Measurements from ENCODE around the gene KDM2A. TPM values are rescaled to one million over a fixed set of nuclear protein-coding genes. Genes with fewer than 3 reads are reported as not detected.
"Not testable (repeated sequence)": the region's sequence is repeated elsewhere in the genome, so short reads cannot be mapped to it uniquely, and the experiment has no call there.

The KDM2A gene
- total RNA-seq, 2 donors from 2014 or later: 62.3 to 71.9 TPM

- ATAC-seq (no peak), DNase-seq (no peak)
- intact Hi-C loops (cut with DNase I, micrococcal nuclease): no loop called here
Observed at GRCh38 chr11:67204822-67205221, 85.8 kb downstream of the KDM2A start.

DNA sequence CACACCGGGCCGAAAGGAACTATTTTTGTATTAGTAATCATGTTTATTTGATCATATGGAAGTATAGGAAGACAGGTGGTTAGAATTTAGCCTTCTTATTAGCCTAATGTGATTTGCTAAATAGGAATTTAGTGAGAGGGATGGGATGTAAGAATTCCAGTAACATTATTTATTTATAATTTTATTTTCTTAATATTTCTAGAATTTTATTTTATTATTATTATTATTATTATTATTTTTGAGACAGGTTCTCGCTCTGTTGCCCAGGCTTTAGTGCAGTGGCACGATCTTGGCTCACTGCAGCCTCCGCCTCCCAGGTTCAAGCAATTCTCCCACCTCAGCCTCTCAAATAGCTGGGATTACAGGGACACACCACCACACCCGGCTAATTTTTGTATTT, 90.2 kb downstream of the KDM2A start:
- DNase-seq; intact Hi-C loops (cut with DNase I, micrococcal nuclease); ATAC-seq: not testable (repeated sequence)

GRCh38 chr11:67211656-67212436, 92.8 kb downstream of the KDM2A start:
- intact Hi-C loops (cut with DNase I, micrococcal nuclease): no loop called here
- no peak for ATAC-seq
- DNase-seq: no peak

DNA sequence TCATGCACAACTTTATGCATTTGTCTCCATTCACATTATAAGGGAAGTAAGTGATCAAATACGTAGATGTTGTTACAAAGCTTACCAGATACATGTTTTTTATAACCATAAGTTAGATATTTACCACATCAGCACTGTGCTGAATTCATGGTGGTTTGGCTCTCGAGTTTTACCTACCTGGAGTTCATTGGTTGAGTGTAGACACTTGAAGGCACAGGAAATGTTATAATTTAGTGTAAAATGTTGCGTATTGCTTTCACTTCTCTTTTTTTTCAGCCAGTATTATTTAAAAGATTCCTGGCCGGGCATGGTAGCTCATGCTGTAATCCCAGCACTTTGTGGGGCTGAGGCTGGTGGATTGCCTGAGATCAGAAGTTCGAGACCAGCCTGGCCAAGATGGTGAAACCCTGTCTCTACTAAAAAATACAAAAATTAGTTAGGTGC, 94.1 kb downstream of the KDM2A start:
- ATAC-seq (no peak), DNase-seq (no peak)
- intact Hi-C loops (cut with DNase I, micrococcal nuclease): no loop called here

DNA sequence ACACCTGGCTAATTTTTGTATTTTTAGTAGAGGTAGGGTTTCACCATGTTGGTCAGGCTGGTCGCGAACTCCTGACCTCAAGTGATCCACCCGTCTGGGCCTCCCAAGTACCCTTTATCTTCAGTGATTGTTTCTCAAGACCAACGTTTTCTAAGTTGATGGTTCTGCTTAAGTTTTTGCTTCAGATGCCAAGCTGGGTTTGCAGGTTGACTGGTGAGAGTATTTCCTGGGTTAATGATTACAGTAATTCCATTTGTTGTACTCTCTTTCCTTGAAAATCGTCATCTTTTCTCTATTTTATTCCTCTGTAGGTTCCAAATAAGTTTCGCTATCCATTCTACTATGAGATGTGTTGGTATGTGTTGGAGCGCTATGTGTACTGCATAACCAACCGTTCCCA, 108.7 kb downstream of the KDM2A start:
- DNase-seq (no peak), ATAC-seq (no peak)
- intact Hi-C loops (cut with DNase I, micrococcal nuclease): no loop called here

DNA sequence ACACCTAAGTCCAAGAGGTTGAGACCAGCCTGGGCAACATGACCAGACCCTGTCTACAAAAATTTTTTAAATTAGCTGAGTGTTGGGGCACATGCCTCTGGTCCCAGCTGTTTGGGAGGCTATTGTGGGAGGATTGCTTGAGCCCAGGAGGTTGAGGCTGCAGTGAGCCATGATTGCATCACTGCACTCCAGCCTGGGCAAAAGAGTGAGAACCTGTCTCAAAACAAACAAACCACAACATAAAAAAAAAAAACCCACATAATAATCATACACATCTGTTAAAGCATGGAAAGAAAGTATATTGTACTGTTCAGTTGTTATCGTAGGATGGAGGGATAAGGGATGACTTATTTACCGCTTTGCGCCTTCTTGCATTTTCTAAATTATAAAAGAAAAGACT, 111.3 kb downstream of the KDM2A start:
- DNase-seq (no peak), ATAC-seq (no peak)
- intact Hi-C loops (cut with DNase I, micrococcal nuclease): no loop called here

DNA sequence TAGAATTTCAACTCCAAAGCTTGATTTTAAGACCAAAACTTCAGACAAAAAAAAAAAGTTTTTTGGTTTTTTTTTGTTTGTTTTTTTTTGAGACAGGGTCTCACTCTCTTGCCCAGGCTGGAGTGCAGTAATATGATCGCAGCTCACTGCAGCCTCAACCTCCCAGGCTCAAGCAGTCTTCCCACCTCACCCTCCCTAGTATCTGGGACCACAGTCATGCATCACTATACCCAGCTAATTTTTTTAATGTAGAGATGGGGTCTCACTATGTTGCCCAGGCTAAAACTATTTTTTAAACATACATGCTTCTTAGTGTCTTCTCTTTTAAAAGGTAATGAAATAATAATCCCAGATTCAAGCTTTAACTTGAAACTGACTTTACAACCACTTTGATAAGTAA, 111.8 kb downstream of the KDM2A start:
- intact Hi-C loops (cut with DNase I, micrococcal nuclease): no loop called here
- DNase-seq (no peak), ATAC-seq (no peak)

GRCh38 chr11:67233584-67234190, 114.6 kb downstream of the KDM2A start:
- intact Hi-C loops (cut with DNase I, micrococcal nuclease): no loop called here
- DNase-seq (no peak), ATAC-seq (no peak)

- ATAC-seq; intact Hi-C loops (cut with DNase I, micrococcal nuclease); DNase-seq: not testable (repeated sequence)
Observed at GRCh38 chr11:67234571-67234970, 115.5 kb downstream of the KDM2A start.

GRCh38 chr11:67237574-67237973, 118.5 kb downstream of the KDM2A start:
- no peak for DNase-seq
- intact Hi-C loops (cut with DNase I, micrococcal nuclease): no loop called here

GRCh38 chr11:67238894-67239782, 120.1 kb downstream of the KDM2A start:
- no peak for DNase-seq
- no peak for ATAC-seq
- intact Hi-C loops (cut with DNase I, micrococcal nuclease): no loop called here

More at GRCh38 chr11:67237574-67237973, 118.5 kb downstream of the KDM2A start:
- ATAC-seq: no peak

GRCh38 chr11:67239783-67240575, 120.9 kb downstream of the KDM2A start:
- peak; percentile 94 to 99 for DNase-seq
- ATAC-seq: peak; percentile 89
- intact Hi-C loops (cut with DNase I, micrococcal nuclease): no loop called here

DNA sequence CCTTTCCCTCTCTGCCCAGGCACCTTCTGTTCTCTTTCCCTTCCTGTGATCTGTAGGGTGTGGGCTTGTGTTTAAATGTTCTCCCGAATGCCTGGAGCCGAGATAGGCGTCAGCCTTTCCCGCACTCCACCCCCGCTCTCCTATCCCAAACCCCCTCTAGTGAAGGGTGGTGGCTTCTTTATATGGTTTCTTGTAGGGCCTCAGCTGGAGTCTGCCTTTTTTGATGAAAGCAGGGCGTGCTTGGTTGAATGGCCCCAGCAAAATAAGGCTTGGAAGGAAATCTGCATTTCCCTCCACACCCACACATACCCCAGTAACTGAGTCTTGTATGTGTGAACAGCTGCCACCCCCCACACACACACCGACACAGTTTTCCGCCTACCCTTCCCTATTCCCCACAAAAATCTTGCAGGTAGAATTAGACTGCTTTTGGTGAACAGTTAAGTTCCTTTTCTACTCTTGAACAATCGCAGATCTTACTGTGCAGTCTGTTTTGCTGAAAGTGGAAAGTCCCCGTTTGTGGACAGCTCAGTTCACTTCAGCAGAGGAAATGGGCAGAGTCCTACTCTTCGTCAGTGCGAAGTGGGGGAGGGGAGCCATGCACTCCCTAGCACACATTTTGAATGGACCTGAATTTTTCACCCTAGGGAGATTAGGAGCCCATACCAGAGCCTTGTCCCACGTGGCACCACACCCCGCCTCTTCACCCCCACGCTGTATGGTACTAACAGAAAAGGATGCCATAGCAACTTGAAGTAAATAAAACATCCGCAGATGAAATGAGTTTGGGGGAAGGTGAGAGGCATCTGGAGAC, 121.7 kb downstream of the KDM2A start:
- intact Hi-C loops (cut with DNase I, micrococcal nuclease): no loop called here
- ATAC-seq: peak; percentile 46
- peak; percentile 73 to 86 for DNase-seq

DNA sequence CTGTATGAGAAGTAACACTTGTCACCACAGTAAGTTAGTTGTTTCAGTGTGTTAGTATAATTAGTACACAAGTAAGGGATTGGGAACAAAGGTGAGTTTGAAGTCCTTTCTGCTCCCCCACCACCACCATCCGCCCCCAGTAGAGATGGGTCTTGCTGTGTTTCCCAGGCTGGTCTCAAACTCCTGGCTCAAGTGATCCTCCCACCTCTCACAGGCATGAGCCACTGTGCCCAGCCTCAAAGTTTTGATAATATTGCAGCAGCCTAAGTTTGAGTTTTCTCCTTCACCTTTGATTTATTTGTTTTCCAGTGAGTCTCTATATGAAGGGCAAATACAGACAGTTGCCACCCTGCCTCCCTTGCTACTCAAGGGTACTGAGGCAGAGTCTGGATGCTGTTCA, 123.5 kb downstream of the KDM2A start:
- DNase-seq: no peak
- intact Hi-C loops (cut with DNase I, micrococcal nuclease): no loop called here

GRCh38 chr11:67243051-67243450, 124.0 kb downstream of the KDM2A start:
- intact Hi-C loops (cut with DNase I, micrococcal nuclease): no loop called here
- ATAC-seq: no peak
- DNase-seq: no peak

More for the DNA sequence above, 123.5 kb downstream of the KDM2A start:
- ATAC-seq: no peak

- intact Hi-C loops (cut with DNase I, micrococcal nuclease): no loop called here
- DNase-seq (no peak), ATAC-seq (no peak)
Observed at GRCh38 chr11:67245046-67245445, 126.0 kb downstream of the KDM2A start.

DNA sequence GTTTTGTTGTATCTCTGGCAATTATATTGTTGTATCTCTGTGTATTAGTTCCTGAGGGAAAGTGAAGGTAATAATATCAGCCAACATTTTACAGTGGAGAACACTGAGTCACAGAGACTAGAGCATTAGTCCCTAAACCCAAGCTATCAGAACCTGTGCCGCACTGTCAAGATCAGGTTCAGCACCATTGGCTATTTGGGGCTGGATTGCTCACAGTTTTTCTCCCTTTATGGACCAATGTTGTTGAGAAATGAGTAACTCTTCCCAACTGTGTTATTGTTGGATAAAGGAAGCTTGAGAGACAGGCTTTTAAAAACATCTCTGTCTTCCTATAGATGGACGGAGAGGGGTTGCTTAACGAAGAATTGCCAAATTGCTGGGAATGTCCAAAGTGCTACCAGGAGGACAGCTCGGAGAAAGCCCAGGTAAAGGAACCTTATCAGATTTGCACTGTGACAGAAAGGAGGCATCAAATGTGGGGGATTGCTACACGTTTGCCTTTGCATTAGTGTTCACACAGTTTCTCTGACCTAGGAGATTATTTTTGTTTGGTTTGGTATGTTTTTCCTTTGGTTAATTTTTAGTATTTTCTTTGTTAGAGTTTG, 129.0 kb downstream of the KDM2A start:
- ATAC-seq: no peak
- intact Hi-C loops (cut with DNase I, micrococcal nuclease): no loop called here
- DNase-seq: no peak

GRCh38 chr11:67248653-67249052, 129.6 kb downstream of the KDM2A start:
- intact Hi-C loops (cut with DNase I, micrococcal nuclease): no loop called here
- ATAC-seq (no peak), DNase-seq (no peak)

Data from left colon (tissue), 2 donors.